HG02981 (cell line): ENCODE data around the gene SLC7A1.

Experiments used
- ATAC-seq: cut with Tn5 transposase; IDR thresholded peaks from one replicate; pipeline ENCODE4 v1.9.1; 2021; ENCODE audit warnings: mild to moderate bottlenecking, moderate library complexity; ENCODE audit not compliant: unreplicated experiment

Gene SLC7A1

DNA sequence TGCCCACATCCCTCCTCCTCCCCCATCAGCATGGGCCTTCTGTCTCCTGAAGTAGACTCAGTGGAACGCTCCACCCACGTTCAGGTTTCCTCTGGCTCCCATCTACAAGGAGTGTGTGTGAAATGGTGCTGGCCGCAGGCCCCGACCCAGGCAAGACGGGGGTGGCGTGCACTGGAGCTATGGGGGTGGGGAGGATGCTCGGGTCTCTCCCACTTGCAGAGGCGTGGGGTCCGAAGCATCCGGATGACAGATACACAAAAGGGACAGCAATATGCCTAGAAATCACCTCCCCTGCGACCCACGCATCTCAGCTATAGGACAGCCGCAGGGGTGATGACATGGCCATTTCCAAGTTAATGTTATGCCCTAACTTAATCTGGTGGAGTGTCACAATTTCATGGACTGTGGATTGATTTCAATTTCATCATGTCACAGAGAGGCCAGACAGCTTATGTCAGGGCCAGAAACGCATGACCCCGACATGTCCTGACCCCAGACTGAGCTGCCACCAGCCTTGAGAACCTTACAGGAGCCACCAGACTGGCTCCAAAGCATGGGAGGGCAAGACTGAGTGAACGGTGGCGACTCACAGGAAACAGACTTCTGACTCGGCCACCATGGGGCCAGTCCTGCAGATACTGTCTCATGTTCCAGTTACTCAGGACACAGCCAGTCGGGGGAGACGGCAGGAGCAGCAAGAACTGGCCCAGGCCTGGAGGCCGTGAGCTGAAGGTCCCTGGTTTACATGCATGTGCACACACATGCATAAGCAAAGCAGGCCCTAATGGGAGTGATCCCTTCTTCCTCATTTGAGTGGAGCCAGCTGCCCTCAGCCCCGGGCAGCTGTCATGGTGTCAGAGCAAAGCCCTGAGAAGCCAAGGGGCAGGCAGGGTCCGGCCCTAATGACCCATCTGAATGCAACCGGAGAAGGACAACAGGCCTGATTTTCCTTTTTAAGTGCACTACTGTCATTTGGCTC is 82.2 kb downstream of the SLC7A1 start:
- no peak for ATAC-seq

DNA sequence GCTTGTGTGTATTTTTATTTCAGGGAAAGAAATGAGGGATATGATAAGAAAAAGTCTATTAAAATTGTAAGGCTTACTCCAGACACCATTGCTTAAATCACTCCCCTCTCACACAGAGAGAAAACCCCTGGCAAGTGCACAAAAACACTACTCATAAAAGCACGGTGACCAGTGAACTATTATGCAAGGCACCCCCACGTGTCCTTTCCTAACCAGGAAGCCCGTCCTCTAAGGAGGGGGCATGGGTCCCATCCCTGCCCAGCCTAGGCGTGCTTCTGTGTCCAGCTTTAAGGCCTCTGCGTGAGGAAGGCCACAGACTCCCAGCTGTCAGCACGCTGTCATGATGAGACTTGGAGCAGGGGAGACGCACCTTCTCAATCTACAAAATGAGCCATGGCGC is 83.5 kb downstream of the SLC7A1 start:
- no peak for ATAC-seq

DNA sequence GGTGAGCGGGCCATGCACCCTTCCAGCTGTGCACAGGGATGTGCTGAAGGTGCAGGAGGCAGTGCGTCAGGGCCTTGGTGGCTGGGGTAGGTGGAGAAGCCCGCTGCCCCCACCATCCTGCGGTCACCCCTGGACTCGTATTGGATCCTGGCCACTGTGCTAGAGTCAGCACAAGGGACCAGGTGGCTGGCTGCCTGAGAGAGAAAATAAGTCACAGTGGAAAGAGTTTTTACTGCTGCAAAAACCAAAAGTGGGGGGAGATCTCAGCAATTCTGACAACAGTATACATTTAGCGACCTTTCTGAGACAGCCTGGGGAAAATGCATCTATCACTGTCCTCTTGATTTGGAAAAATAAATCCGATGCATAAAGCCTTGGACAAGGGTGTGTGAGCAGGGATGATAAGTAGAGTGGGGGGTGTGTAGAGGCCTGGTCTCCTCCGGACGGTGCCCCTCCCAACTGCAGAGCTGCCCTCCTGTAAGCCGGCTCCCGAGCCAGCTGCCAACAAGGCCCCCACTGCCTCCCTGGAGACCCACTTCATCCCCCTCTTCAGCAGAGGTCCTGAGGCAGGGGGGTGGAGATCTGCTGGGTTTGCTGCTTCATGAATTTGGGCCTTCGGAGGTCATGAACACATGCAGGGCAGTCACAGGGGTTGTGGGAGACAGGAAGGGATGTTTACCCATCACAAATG is 84.2 kb downstream of the SLC7A1 start:
- no peak for ATAC-seq

DNA sequence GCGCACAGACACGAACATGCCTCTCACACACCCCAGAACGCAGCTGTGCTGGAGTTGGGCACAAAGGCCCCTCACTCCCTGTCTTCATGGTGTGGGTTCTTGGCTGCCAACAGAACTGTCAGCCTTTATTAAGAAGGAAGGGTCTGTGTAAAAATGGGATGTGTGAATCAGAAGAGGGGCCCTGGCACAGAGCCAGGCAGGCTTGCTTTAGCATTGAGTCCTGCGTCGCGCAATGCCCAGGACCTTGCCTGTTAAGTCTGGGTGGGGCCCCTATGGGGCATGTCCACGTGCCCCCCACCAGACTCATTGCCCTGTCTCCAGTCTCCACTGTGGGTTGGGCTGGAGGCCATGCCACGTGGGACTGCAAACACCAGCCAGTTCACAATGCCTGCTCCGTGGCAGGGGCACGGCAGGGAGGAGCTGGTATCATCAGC is 84.8 kb downstream of the SLC7A1 start:
- ATAC-seq = no peak

DNA sequence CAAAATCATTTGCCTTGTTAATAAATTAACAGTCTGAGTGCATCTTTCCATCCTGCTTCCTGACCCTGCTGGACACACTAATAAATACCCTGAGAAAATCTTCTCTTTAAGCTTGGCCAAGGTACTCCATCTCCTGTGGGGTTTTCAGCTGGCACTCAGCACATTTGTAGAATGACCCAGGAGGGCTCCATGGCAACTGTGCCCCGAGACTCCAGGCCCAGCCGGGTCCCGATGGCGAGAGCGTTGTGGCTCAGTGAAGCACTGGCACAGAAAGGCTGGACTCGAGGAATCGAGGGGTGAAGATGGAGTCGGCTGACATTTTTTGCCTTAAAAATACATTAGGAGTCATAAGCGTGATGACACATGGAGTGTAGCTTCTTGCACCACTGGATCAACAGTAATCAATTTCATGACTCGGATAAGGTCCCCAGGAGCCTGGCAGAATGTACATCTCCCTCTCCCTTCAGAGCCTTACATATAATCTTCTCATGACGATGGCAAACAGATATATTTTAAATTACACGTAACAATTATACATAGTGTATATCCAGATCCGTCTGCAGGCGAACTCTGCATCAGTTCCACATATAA is 85.4 kb downstream of the SLC7A1 start:
- no peak for ATAC-seq

DNA sequence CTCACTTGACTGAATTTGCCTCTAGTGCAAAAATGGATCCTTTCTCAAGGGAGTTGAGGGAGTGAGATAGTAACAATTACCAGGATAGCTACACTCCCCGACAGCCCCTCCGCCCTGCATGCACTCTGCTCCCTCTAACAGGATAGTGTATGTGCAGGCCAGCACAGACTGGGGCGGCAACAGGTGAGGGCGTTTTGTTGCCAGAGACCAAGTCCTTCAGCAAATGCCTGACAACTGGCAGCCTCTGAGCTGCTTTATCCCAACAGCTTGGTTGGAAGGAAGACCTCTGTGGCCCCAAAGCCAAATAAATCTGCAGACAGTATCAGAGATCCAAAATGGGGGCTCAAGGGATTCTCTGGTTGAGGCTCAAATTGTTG is 86.6 kb downstream of the SLC7A1 start:
- ATAC-seq = no peak

DNA sequence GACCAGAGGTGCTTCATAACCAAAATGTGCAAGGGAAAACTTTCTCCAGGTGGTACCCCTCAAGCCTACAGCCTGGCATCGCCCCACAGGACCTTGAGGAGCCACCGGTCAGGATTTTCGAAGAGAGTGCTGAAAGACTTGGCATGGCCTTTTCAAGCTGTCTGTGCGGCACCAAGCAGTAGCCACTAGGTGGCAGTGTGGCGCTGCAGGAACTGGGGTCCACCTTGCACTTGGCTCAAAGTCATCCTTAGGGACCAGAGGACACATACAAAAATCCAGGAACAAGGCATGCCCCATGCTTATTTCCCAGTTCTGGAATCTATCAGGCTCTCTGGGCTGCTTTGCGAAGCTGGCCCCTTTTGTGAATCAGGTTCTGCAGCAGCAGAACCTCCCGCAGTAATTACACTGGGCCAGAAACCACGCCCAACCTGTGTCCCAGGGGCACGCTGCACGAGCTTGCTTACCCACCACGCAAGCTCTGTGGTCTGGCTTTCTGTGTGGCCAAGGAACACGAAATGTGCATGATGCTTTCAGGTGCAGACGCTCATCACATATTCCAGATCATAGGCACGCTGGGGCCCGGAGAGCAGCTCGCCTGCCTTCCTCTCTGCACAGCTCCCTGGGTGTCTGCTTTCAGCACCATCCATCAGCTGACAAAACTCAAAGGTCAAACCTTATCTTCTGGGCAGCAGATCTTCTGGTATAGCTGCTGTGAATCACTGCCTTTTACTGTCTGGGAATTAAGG is 87.2 kb downstream of the SLC7A1 start:
- ATAC-seq = no peak

DNA sequence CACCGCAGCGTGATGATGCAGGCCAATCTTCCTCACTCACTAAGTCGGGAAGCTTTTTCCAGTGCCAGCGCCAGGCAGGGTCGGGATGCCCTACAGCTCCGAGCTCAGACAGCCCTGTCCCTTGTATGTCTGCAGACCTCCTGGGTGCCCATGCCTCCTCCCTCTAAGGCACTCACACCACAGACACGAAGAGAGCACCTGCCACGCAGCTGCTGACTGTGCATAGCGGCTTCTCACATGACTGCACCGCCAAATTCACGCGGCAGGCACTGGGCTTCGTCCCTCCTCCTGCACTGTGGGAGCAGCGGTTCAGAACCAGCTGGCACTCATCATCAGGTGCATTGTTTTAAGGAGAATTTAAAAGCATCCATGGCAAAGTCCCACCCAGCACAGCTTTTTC is 88.1 kb downstream of the SLC7A1 start:
- no peak for ATAC-seq

DNA sequence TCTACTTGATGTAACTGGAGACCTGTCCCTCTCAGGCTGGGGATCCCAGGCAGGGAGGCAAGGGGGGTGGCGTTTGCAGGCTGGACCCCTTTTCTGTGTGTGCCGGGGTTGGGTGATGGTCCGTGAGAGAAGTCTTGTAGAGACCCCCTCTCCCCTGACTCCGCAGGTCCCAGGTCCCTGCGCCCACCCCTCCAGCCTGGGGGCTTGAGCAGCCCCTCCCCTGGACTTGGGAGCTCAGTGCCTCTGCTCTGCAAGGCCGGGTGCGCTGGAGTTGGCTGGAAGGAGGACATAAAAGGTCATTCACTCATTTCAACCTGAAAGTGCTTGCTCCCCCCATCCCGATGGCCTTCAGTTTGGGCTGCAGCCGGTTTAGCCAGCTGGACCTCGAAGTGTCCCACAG is 89.5 kb downstream of the SLC7A1 start:
- ATAC-seq = no peak

DNA sequence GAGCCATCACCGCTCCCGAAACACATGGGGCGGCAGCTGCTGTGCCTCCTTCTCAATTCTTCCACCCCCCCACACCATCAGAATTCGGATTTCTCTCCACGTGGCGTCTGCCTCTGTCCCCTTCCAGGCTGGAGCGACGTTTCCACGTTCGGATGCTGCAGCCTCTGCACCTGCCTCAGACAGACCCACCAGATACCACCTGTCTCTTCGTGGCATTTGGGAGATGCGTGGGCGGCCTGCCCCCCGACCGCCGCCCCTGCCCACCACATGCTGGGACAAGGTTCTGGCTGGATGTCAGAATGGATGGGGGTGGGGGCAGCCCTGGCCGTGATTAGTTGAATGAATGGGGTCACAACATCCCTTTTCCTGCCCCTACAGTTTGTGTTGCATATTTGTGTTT is 90.0 kb downstream of the SLC7A1 start:
- ATAC-seq = no peak

DNA sequence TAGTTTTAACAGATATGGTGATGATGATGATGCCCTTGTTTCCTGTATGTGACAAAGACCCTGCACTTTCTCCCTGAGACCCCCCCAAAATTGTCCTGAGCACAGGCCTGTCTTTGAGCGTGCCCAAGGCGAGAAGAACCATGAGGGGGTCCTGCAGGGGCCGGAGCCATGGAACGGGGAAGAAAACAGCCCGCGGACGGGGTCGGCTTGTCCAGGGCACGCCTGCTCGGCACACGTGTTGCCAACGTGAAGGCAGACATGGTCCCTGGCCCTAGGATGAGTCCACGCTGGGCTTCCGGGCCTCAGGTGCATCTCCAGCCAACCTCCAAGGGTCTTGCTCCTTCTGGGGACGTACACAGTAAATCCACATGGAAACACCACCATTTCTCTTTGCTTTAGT is 90.8 kb downstream of the SLC7A1 start:
- no peak for ATAC-seq

DNA sequence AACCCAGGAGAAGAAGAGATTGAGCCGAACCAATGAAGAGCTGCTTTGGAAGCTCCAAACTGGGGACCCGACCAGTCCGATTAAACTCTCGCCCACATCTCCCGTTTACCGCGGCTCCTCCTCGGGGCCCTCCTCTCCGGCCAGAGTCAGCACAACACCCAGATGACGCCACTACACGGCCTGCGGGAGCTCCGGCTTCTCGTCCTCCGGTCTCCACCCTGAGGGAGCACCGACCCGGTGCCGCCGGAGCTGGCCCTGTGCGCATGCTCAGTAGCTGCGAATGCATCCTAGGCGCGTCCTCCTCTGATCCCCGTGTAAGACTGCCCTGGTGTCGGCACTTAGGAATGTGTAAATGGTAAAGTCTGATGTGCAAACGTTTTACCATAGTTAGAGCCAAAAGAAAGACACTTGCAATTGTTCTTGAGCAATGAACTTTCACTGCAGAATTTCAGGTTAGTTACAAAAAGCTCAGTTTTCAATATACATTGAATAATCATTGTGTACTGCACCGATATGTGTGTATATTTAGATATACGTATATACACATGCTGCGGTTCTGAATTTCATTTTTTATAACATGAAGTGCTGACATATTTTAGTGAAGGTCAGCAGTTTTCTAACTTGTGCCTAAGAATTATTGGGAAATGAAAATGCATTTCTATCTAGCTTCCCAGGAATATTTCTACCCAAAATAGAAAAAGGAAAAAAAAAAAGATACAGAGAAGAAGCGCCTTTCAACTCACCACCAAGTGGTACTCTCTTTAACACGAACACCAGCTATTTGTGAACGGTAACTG is 92.2 kb downstream of the SLC7A1 start:
- no peak for ATAC-seq

DNA sequence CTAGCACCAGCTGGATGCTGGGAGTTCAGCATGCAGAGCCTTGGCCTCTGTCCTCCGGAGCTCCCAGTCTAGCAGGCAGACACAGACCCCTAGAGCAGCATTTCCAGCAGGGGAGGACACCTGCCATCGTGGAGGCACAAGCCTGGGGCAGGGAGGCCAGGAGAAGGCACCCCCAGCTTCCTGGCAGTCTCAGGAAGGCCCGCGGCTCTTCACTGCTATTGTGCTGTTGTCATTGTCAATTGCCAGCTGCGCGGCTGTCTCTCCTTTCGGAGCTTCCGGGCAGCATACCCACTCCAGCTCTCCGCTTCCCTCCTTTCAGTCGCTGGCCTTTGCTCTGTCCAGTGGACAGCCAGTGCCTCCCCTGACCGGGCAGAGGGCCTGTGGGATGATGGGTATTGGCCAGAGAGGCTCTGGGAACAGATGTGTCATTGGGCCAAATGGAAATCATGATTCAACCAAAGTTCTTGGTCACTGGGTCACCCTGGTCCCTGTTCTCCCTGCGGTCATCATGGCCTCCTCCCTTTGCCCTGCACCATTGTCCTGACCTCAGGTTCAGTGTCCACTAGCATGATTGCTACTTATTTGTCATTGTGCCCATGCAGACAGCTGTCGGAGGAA is 93.0 kb downstream of the SLC7A1 start:
- no peak for ATAC-seq

DNA sequence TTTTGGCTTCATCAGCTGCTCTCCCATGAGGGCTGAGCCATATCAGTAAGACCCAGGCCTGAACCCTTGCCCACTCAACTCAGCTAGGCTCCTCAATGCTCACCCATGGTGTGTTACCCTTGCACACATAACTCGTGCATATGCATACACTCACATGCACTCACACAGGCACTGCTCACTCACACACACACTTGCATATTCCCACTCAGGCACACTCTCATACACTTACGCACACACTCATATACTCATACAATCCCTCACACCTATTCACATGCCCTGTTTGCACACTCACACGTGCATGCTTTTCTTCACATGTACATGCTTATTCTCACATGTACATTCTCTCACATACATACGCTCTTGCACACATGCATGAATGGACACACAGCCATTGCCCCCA is 93.8 kb downstream of the SLC7A1 start:
- ATAC-seq = no peak

DNA sequence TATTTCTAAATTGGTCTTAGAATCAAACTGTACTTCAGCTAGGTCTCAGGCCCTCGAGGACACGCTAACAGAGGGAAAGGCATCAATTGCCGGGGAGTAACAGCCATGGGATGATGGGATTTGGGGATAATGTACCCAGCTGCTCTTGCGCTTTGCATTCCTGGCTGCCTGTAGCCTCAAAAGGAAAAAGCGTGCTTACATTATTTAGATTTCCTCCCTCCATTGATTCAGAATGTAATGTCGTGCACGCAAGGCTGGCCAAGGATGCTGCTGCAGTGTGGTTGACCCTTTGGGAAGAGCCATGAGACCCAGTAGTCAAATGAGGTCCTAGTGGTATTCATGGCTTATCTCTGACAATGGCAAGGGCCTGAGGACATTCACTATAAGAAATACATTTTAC is 95.1 kb downstream of the SLC7A1 start:
- no peak for ATAC-seq

DNA sequence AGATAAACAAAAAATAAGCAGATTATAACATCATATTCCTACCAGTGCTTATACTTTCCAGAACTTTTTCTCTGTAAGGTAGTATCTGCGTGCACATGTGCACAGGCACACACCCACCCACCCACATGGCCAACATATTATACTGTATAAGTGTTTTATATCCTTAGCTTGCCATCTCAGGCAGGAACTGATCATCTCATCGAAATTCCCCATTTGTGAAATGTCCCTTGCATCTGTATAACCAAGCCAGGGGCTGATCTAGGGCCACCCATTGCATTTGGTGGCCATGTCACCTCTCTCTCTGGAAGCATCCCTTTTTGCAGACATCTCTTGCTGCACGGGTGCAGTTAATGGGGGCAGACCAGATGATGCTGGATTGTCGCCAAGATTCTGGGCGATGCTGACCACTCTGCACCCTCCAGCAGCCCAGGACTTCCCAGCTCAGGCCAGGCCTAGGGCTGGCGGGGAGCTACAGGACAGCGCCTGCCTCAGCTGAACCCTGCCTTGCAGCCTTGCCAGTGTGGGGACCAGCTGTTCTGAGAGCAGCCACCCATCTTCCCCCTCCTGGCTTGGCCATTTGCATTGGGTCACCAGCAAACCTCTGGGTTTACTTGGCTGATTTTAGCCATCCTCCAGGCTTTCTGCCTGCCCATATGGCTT is 95.9 kb downstream of the SLC7A1 start:
- ATAC-seq = no peak

DNA sequence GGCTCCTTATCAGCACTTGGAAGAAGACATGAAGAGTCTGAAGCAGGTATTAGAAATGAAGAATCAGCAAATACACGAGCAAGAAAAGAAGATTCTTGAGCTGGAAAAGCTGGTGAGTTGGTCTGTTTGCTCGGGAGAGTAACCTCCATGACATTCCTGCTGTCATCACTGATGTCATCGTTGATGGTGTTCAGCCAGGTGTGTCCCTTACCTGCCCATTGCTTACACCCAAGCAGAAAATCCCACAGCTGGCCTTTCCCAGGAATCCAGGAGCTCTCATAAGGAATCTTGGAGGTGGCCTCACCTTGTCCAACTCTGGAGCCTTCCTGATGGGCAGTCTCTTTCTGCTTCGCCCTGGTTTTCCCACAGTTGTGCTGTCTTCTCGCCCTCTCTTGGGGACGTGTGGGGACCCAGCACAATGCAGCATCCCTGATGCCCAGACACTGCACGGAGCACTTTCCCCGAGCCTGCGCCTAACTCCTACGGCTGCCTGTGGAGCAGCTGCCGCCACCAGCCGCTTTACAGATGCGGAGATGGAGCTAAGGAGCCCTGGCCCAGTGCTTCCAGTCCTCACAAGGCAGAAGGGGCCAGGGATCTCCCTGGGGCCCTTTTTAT is 97.0 kb downstream of the SLC7A1 start:
- ATAC-seq = no peak

DNA sequence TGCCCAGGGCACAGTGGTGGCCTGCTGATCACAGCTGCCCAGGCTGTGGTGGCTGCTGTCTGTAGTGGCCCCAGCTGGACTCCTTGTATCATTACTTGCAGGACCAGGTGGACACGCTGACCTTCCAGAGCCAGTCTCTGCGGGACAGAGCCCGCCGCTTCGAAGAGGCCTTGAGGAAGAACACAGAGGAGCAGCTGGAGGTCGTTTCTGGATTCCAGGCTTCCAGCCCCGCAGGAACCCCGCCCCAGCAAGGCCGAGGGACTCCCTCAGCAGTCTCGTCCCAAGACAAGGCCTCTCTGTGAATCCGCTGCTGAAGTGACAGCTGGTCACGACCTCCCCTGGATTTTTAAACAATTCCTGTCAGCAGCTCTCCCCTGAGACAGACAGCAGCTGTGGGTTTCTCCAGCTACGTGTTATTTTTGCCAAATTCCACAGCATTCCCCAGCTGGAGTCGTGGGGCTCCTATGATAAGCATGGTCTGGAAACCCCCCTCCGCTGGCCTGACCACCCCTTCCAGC is 98.3 kb downstream of the SLC7A1 start:
- no peak for ATAC-seq

DNA sequence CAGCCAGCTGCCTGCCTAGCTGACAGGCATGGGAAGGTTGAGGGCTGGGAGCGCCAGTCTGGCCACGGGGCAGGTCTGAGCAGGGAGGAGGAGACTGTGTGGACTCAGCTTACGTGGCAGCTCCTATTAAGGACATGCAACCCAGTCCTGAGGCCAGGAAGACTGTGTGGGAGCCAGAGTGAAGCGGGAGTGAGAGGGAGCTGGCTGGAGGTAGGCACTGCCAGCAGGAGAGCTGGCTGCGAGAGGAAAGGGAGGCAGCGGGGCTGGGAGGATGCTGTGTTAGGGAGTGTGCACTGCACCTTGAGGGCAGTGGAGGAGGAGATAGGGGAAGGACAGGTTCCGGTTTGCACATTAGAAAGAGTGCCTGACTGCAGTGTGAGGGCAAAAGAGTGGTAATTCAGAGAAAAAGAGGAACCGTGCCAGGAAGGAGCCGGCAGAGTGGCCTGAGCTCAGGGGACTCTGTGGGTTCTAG is 99.2 kb downstream of the SLC7A1 start:
- ATAC-seq = peak; percentile 68
